GM19239 (cell line): Measurements from ENCODE around the gene GPX3.

Experiments used
- DNase-seq: peaks from one replicate; pipeline ENCODE4 v3.0.0; 2011; ENCODE audit warnings: low spot score; ENCODE audit not compliant: insufficient read length
- FAIRE-seq: peaks from 2 replicates; lab custom pipeline; 2011; peaks lifted over from hg19 to GRCh38; lab: Jason Lieb, UNC

Gene GPX3

DNA sequence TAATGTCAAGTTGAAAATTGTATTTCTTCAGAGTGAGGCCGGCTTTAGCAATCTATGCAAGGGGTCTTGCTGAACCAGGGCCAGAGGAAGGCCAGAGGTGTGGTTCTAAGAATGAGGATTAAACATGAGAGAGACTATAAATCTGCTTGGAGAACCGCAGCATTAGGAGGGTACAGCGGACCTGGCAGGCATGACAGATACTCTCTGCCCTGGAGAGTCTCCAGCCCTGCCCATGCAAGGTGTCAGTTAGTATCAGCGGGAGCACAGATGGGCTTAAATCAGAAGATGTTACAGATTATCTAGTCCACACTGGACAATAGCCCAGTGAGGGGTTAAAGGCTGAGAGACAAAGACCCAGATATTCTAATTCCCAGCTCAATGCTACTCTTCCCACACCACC, 11.5 kb upstream of the GPX3 start:
- DNase-seq (no peak), FAIRE-seq (no peak)

DNA sequence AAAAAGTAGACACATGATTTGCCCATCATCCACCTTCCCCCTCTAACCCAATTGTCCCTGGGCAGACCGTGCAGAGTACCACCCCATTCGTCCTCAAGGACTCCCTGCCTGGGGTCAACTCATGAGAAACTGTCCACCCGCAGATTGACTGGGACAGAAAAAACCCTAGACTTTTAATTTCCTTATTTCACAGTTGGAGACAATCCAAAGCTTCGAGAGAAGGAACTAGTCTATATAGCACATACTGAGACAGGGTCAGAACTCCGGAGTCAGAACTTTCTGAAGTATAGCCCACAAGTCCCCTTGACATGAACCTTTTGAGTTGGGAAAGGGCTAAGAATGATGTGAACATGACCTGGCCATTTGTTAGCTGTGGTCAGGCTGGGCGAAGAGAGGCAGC, 7.5 kb upstream of the GPX3 start:
- DNase-seq, result no peak
- no peak for FAIRE-seq

DNA sequence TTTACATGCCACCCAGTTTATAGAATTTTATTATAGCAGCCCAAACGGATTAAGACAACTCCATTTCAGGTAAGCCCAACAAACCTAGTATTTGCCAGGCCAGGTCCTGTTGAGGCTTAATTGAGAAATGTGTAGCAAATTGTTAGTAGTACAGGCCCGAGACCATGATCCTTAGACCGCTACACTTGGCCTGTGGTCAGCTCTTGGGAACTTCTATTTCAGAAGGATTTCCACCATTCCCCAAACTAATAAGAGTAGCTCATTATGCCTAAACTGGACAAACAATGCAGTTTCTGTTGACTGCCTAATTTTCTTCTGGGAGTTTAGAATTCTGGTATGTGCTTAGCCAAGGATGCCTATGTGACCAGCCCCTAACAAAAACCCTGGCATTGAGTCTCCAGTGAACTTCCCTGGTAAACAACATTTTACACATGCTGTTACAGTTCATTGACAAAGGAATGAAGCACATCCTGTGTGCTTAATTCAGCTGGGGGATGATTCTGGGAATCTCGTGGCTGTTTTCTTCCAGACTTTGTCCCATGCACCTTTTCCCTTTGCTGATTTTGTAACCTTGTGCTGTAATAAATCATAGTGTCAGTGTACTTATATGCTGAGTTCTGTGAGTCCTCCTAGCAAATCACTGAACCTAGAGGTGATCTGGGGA, 5.6 kb upstream of the GPX3 start:
- DNase-seq (no peak), FAIRE-seq (no peak)

DNA sequence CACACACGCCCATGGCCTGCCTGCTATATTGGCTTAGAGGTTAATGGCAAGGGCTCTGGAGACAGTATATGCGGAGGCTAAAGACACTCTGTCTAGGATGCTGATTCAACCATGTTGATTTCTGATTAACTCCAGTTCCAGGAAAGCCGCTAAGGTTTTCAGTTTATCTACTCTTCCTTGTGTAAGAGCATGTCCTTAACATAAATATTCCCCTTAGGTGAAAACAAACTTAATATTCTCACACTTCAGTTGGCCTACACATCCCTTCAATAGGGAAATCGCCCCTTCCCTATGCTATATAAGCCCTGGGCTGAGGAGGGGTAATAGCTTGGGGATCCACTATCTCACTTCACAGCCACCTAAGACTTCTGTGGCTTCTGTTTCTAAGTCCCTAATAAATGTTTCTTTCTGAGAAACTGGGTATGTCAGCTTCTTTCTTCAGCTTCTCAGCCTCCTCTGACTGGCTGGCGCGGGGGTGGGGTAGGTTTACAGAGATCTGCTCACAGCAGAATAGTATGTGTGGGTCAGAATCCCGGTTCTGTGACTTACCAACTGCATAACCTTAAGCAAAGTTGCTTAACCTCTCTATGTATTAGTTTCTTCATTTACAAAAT, 4.3 kb upstream of the GPX3 start:
- FAIRE-seq (no peak), DNase-seq (no peak)

DNA sequence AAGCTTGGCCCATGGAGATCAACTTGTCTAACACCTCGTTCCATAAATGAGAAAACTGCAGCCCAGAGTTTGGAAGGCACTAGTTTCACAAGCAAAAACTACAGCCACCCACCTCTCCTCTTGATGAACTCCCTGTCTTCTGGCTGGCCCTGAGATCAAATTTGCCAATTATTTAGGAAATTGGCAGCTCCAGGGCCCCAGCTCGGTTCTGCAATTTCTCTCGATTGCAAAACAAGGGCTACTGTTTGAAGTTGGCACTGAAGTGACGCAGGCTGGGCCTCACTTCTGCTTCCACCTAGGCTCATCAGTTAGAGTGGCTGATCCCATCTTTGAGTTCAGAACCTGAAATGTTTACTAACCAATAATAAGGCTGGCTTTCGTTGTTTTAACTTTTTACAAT, 3.7 kb upstream of the GPX3 start:
- FAIRE-seq (no peak), DNase-seq (no peak)

DNA sequence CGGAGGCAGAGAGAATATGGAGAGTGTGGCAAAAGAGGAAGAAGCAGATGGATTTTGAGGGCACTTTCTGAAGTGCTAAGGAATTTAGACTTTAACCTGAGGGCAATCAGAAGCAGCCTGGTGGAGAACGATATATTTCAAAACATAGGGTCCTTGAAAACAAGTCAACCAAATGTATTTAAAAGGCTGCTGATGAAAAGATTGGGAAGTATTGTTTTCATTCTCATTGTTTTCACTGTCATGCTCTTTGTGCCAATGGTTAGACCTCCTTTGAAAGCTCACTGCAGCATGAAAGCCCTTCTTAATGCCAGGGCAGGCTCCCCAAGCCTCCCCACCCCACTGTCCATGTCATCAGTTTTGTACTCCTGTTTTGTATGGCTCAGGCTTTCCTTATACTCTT, 2.5 kb upstream of the GPX3 start:
- no peak for FAIRE-seq

DNA sequence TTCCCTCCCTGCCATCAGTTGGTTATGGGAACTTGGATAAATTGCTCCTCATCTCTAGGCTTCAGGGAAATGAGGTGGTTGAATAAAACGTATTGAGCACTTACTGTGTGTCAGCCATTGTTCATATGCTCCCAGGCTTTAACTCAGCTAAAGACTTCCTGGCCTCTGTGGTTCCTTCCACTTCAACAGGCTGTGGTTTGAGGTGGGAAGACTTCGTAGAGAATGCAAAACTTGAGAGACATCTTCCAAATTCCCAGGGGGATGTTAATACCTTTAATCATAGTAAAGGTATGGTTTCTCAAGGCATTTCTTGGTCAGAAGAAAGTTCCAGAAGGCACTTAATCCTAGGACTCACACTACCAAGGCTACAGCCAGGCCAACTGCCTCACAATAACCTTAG, 1.5 kb upstream of the GPX3 start:
- no peak for DNase-seq
- peak; percentile 33 for FAIRE-seq

More for the DNA sequence above, 2.5 kb upstream of the GPX3 start:
- DNase-seq, result no peak

DNA sequence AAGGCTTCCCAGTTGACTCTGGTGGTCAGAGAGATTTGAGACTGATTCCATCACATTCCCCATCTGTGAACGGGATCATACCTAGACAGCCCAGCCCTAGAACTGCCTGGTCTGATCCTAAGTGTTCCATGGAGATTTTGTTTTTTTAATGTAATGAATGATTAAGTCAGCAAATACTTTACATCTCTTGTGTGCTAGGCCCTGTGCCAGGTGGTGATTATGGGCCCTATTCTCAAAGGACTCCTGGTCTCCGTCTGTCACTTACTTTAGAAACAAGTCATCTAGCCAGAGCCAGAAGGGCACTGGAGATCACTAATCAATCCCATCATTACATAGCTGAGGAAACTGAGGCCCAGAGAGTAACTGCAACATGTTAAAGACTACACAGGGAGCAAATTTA, 1.1 kb upstream of the GPX3 start:
- FAIRE-seq (no peak), DNase-seq (no peak)

DNA sequence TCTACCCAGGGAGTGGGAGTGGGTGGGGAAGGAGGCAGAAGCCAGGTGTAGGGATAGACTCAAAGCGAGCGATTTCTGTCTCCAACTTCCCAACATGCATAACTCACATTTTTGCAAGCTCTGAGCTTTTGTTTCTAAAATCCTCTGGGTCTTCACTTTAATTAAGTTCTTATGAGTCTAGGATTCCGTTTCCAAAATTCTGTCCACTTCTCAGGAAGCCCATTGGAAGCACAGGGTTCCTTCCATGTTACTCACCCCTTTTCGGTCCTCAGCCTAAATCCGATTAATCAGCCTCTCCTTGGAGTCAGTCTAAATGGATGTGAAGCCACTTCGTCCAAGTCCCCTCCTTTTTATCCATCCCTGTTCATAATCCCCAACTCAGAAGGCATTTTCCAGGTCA, 1.4 kb downstream of the GPX3 start:
- FAIRE-seq, result no peak
- DNase-seq, result no peak

DNA sequence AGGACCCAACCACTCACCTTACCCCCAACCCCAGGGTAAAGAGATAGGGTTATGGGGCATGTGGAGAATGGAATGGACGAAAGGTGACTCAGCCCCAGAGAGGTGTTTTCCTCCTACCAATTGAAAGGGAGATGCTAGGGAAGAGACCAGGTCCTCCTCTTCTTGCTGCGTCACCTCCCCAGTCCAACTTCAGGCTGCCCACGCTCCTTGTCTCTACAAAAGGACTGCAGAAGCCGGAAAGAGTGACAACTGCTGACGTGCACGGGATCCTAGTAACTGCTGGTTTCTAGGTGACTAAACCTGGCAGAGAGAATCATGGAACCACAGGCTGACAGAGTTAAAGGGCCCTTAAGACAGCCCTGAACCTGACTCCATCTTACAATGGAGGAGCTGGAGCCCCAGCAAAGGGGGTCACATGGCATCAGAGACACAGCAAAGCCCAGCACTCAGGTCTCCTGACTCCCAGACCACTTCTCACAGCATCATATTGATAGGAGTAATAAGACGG, 2.2 kb downstream of the GPX3 start:
- no peak for FAIRE-seq
- DNase-seq, result no peak

DNA sequence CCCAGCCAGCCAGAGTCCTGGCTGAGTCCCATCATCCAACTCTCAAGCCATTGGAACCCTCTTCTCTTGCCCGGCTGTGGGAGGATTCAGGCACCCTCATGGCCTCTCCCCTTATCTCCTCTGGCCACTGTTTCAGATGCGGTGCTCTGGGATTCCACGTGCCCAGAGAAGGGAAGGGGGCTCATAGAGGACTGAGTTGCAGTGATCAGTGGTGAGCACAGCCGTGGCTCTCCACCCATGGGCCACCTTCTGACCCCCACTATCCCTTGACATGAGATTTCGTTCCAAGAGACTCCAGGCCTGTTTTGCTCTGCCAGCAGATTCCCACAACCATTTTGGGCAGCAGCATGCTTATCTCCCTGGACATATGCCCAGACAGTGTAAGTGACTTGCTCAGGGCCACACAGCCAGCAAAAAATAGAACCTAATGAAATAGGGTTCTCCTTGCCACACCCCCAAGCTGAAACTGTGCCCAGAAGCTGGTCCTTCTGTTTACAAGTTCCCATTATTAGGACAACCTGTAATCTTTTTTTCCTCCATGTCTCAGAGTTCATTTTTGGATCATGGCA, 2.7 kb downstream of the GPX3 start:
- FAIRE-seq (no peak), DNase-seq (no peak)

DNA sequence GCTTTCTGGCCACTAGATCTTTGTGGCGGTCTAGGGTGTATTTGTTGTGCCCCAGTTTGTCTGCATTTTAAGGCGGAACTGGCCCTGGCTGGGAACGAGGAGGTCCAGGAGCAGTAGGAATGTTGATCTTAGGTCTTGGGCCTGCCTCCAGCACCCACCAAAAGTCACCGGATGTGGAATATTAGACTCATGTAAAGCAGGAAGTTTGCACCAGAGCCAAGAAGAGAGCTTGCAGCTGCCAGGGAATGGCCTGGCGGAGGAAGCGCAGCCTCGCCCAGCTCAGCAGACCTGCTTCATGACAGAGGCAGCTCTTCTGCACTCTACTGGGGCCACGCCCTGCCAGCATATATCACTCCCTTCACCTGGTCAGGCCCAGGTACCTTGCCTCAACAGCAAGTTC, 3.3 kb downstream of the GPX3 start:
- FAIRE-seq (no peak), DNase-seq (no peak)

DNA sequence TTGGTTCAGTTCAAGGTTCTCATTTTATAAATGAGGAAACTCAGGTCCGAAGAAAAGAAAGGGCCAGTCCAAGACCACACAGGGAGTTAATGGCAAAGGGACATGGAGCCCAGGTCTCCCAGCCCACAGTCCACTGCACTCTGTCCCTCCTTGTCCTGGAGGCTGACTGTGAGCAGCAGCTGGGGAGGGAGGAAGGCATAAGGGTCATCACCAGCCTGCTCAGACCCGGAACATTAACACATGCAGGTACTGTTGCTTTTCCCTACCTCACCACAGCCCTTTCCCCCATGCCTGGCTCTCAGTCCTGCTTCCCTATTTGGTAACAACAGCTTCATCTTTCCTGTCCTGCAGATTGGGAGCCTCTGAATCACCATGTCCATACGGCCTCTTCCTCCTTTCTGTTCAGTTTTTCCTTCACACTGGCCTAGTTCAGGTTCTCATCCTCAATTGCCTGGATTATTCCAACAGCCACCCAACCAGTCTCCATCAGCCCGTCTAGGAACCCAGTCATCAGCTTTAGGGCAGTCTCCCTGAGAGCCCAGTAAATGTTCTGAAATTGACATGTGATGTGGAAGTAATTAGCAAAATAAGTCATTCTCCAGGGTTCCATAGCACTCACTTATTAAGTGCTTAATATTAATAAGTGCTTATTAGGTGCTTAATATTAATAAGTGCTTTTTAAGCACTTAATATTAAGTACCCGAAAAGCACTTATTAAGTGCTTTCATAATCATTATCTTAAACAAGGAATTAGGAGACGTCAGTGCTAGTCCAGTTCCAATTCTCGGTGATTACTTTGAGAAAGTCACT, 4.3 kb downstream of the GPX3 start:
- DNase-seq (no peak), FAIRE-seq (no peak)

DNA sequence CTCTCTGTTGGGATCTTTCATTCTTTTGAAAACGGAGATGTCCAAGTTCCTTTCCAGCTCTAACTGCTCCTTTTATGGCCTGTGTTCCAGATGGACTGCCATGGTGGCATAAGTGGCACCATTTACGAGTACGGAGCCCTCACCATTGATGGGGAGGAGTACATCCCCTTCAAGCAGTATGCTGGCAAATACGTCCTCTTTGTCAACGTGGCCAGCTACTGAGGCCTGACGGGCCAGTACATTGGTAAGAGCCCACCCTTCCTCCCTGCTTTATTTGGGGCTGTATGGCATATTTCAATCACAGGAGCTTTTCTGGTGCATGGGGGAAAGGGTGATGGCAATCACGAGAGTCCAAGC, 4.8 kb downstream of the GPX3 start:
- DNase-seq (no peak), FAIRE-seq (no peak)

DNA sequence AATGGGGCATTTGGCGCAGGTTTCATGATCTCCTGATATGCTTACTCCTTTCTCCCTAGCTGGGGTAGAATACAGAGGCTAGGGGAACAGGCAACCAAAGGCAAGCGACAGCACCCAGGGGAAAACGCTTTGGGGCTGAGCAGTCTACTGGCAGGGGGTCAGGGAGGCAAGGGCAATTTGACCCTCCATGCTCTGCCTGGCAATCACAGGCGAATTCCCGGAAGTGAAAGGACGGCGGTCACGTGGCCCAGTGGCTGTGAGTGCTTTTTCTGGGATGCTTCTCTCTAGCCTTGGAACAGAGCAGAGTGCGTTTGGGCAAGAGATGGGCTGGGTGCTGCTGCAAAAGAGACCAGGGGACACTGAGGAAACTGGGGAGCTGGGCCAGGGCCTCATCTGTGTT, 5.7 kb downstream of the GPX3 start:
- no peak for FAIRE-seq
- no peak for DNase-seq

DNA sequence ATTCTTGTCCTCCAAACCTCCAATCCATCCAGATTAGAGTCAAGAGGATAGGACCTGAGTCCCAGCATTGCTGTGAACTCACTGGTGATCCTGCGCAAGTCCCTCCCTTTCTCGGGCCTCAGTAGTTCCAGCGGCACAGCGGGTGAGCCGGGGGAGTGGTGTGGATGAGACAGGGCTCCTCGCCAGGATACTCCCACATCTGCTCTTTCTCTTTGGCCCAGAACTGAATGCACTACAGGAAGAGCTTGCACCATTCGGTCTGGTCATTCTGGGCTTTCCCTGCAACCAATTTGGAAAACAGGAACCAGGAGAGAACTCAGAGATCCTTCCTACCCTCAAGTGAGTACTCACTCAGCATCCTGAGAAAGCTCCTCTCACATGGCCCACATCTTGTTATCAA, 6.3 kb downstream of the GPX3 start:
- DNase-seq (no peak), FAIRE-seq (no peak)

DNA sequence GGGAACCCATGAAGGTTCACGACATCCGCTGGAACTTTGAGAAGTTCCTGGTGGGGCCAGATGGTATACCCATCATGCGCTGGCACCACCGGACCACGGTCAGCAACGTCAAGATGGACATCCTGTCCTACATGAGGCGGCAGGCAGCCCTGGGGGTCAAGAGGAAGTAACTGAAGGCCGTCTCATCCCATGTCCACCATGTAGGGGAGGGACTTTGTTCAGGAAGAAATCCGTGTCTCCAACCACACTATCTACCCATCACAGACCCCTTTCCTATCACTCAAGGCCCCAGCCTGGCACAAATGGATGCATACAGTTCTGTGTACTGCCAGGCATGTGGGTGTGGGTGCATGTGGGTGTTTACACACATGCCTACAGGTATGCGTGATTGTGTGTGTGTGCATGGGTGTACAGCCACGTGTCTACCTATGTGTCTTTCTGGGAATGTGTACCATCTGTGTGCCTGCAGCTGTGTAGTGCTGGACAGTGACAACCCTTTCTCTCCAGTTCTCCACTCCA, 7.6 kb downstream of the GPX3 start:
- FAIRE-seq (no peak), DNase-seq (no peak)

DNA sequence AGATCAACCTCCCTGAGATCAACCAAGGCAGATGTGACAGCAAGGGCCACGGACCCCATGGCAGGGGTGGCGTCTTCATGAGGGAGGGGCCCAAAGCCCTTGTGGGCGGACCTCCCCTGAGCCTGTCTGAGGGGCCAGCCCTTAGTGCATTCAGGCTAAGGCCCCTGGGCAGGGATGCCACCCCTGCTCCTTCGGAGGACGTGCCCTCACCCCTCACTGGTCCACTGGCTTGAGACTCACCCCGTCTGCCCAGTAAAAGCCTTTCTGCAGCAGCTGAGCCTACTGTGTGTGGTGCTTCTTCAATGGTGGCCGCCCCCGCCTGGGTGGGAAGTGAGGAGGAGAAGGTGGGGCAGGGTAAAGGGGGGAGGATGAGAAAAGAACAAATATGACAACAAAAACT, 8.3 kb downstream of the GPX3 start:
- FAIRE-seq (no peak), DNase-seq (no peak)

DNA sequence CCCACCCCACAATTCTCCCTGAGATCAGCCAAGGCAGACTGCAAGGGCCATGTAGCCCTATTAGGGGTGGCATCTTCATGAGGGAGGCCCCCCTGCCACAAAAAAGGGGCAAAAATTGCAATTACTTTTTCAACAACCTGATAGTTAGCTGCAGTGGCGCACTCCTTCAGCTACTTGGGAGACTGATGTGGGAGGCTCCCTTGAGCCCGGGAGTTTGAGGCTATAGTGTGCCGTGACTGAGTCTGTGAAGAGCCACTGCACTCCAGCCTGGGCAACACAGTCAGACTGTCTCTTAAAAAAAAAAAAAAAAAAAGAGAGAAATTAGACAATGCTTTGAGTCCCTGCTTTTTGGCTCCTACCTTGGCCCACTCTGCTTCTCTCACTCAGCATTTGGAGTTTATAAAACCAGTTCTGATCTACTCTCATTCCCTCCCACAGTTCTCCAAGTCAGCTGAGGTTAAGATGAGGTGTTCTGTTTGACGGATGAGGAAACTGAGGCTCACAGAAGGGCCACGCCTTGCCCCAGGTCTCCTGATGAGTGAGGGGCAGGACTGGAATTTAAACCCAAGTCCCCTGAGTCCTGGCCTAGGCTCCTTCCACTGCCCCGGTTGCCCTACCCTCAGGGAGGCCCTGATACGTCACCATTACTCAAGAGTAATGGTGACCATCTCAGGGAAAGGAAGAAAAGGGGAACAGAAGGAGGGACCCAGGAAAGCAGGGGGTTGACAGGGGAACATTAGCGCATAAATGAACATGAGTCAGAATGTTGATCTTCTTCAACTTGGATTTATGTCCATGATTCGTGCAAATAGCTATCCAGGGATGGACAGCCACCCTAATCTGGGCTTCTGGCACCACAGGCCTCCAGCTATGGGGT, 9.0 kb downstream of the GPX3 start:
- no peak for FAIRE-seq
- no peak for DNase-seq

DNA sequence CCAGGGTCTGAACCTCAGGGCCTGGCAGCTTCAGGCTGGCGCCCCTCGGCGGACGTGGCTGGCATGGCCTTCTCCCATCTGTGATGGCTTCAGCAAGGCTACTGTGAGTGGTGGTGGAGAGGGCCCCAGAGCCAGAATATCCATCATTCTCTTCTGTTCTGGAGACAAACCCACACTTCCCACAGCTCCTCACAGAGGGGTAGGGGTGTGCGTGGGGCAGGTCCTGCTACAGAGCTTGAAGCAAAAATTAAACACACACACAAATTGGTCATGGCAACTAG, 9.6 kb downstream of the GPX3 start:
- FAIRE-seq (no peak), DNase-seq (no peak)
